ENCODE measurements around the gene NR4A1.

- TF ChIP-seq EZH2 (IDR thresholded peaks at IDR 0.05) (no peak), POLR2AphosphoS5 (IDR thresholded peaks at IDR 0.05; ENCODE audit: borderline replicate concordance, low read depth, low read length) (no peak)
Measured at GRCh38 chr12:52058631-52059361, 7.6 kb downstream of the NR4A1 start.
